ENCODE results near the gene B4GALT5.
"Not testable (repeated sequence)": the region's sequence is repeated elsewhere in the genome, so short reads cannot be mapped to it uniquely, and the experiment has no call there.

The B4GALT5 gene

GRCh38 chr20:49737260-49737659, 23.6 kb upstream of the B4GALT5 start:
- in situ Hi-C loops (cut with HindIII; ENCODE audit: low sequenced_read_pairs): no loop called here

- in situ Hi-C loops (cut with HindIII; ENCODE audit: low sequenced_read_pairs): no loop called here
These were observed 16.1 kb upstream of the B4GALT5 start for GRCh38 chr20:49729780-49730179.

DNA sequence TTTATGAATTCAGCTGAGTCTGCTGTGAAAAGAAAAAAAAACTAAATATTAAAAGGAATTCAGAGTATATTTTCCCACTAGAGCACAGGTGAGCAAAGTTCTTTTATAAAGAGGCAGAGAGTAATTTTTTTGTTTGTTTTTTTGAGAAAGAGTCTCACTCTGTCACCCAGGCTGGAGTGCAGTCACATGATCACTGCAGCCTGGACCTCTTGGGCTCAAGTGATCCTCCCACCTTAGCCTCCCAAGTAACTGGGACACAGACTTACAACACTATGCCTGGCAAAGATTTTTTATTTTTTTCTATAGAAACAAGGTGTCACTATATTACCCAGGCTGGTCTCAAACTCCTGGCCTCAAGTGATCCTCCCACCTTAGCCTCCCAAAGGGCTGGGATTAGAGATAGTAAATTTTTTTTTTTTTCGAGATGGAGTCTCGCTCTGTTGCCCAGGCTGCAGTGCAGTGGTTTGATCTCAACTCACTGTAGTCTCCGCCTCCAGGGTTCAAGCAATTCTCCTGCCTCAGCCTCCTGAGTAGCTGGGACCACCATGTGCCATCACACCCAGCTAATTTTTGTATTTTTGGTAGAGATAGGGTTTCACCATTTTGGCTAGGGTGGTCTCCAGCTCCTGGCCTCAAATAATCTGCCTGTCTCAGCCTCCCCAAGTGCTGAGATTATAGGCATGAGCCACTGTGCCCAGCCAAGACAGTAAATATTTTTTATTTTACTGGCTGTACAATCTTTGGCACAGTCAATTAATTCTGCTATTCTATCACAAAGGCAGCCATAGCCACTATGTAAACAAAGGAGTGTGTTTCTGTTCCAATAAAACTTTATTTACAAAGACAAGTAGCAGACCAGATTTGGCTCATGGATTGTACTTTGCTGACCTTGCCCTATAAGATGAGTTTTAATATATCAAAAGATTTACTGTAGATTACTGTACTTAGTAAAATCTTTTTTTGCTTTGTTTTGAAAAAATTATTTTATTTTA, 14.5 kb upstream of the B4GALT5 start:
- in situ Hi-C loops (cut with HindIII; ENCODE audit: low sequenced_read_pairs): no loop called here

- in situ Hi-C loops (cut with HindIII; ENCODE audit: low sequenced_read_pairs): no loop called here
These were observed 13.8 kb upstream of the B4GALT5 start for GRCh38 chr20:49727478-49727877.

GRCh38 chr20:49725694-49726093, 12.0 kb upstream of the B4GALT5 start:
- in situ Hi-C loops (cut with HindIII; ENCODE audit: low sequenced_read_pairs): no loop called here

DNA sequence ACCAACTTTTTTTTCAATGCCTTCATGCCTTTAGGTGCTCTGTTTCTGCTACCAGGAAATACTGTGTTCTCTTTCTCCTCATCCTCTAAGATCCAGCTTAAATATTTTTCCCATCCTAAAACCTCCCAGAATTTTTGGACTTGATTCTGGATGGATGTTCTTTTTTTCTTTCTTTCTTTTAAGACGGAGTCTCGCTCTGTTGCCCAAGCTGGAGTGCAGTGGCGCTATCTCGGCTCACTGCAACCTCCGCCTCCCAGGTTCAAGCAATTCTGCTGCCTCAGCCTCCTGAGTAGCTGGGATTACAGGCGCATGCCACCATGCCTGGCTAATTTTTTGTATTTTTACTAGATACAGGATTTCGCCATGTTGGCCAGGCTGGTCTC, 11.5 kb upstream of the B4GALT5 start:
- in situ Hi-C loops (cut with HindIII; ENCODE audit: low sequenced_read_pairs): not testable (repeated sequence)

DNA sequence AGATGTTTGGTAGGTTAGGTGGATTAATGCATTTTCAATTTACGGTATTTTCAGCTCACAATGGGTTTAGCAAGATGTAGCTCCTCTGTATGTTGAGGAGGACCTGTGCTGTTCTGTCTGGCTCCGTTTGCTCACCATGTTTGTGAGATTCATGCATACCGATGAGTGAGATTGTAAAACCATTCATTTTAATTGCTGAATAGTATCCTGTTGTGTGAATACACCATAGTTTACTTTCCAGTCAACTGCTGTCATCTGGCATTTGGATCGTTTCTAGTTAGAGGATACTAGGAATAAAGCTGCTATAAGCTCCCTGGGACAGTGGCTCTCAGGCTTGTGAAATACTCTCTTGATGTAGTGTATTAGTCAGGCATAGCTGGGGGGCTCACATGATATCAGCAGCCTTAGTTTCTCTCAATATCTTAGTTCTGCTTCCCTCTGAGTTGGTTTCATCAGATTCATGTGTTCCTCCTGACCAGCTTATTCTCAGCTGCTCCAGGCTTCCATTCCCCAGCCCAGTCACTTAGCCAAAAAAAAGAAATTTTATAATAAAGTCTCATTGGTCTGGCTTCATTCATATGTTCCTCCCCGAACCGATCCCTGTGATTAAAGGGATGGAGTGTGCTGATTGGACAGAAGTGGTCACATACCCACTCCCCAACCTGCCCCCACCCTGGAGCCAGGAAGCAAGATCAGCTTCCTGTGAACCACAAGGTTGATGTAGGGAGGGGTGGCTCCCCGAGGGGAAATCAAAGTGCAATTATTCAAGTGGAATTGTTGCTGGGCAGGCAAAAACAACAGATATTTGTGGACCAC, 10.9 kb upstream of the B4GALT5 start:
- in situ Hi-C loops (cut with HindIII; ENCODE audit: low sequenced_read_pairs): no loop called here

- in situ Hi-C loops (cut with HindIII; ENCODE audit: low sequenced_read_pairs): not testable (repeated sequence)
These were observed 10.1 kb upstream of the B4GALT5 start for GRCh38 chr20:49723758-49724157.

DNA sequence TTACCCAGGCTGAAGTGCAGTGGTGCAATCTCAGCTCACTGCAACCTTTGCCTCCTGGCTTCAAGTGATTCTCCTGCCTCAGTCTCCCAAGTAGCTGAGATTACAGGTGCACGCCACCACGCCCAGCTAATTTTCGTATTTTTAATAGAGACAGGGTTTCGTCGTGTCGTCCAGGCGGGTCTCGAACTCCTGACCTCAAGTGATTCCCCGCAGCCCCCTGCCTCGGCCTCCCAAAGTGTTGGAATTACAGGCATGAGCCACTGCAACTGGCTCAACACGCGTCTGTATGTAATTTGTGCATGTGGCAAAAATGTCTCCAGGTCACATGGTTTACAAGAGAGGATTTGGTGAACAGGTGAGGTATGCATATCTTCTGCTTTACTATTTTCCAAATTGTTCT, 7.6 kb upstream of the B4GALT5 start:
- in situ Hi-C loops (cut with HindIII; ENCODE audit: low sequenced_read_pairs): not testable (repeated sequence)

- in situ Hi-C loops (cut with HindIII; ENCODE audit: low sequenced_read_pairs): no loop called here
These were observed 1.8 kb upstream of the B4GALT5 start for GRCh38 chr20:49715466-49715865.

GRCh38 chr20:49712996-49713752, 504 bp downstream of the B4GALT5 start:
- in situ Hi-C loops (cut with HindIII; ENCODE audit: low sequenced_read_pairs): no loop called here

GRCh38 chr20:49712646-49712995, 1.1 kb downstream of the B4GALT5 start:
- in situ Hi-C loops (cut with HindIII; ENCODE audit: low sequenced_read_pairs): no loop called here

DNA sequence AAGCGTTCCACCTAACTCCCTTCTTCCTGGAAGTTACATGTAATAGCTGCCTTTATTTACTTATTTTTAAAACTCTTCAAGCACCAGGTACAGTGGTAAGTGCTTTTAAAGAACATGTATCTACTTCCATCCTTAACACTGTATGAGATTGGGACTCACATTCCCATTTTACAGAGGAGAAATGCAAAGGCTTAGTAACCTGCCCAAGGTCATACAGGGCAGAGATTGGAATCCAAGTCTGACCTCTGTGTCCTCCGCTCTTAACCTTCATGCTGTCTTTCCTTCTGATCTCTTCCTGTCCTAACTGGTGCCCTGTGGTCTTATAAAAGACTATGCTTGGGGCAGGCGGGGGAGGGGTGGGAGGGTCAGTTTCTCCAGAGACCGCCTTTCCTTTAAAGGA, 1.6 kb downstream of the B4GALT5 start:
- in situ Hi-C loops (cut with HindIII; ENCODE audit: low sequenced_read_pairs): no loop called here

GRCh38 chr20:49711667-49711987, 2.1 kb downstream of the B4GALT5 start:
- in situ Hi-C loops (cut with HindIII; ENCODE audit: low sequenced_read_pairs): no loop called here

GRCh38 chr20:49710971-49711666, 2.6 kb downstream of the B4GALT5 start:
- in situ Hi-C loops (cut with HindIII; ENCODE audit: low sequenced_read_pairs): no loop called here

GRCh38 chr20:49707118-49707517, 6.6 kb downstream of the B4GALT5 start:
- in situ Hi-C loops (cut with HindIII; ENCODE audit: low sequenced_read_pairs): no loop called here

- in situ Hi-C loops (cut with HindIII; ENCODE audit: low sequenced_read_pairs): no loop called here
These were observed 7.0 kb downstream of the B4GALT5 start for GRCh38 chr20:49706630-49707091.

DNA sequence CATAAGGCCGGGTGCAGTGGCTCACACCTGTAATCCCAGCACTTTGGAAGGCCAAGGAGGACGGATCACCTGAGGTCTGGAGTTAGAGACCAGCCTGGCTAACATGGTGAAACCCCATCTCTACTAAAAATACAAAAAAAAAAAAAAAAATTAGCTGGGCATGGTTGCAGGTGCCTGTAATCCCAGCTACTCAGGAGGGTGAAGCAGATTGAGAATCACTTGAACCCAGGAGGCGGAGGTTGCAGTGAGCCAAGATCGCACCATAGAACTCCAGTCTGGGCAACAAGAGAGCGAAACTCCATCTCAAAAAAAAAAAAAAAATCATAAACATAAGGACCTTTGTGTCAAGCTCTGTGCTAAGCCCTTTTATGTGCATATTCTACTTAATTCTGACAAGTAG, 7.8 kb downstream of the B4GALT5 start:
- in situ Hi-C loops (cut with HindIII; ENCODE audit: low sequenced_read_pairs): not testable (repeated sequence)

DNA sequence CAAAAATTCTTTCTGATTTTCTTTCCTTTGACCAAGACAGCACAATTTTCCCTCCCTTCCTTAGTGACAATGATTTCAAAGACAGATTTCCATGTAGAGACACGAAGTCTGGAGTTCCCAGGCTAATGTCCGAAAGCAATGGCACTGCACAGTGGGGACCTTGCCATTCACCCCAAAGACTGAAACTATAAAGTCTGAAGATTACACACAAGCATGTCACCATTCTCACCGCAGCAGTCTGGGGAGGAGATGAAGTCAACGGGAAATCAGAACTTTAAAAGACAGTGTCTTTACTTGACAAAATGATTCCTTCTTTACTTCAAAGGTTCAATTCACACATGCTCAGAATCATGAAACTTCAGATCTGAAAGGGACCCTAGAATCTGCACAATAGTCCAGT, 8.3 kb downstream of the B4GALT5 start:
- in situ Hi-C loops (cut with HindIII; ENCODE audit: low sequenced_read_pairs): no loop called here

- in situ Hi-C loops (cut with HindIII; ENCODE audit: low sequenced_read_pairs): no loop called here
These were observed 8.7 kb downstream of the B4GALT5 start for GRCh38 chr20:49704932-49705336.

- in situ Hi-C loops (cut with HindIII; ENCODE audit: low sequenced_read_pairs): no loop called here
These were observed 11.8 kb downstream of the B4GALT5 start for GRCh38 chr20:49701916-49702315.
